HUDEP-2 (cell line): ENCODE data around the gene CAPN5.

Experiments
- DNase-seq, 76 experiments: peaks; one replicate each; lab custom pipeline; 2025; ENCODE audit not compliant: unreplicated experiment in 76 of 76; lab: John Stamatoyannopoulos, UW

Gene CAPN5

GRCh38 chr11:77062924-77063323, 3.8 kb upstream of the CAPN5 start:
- DNase-seq: peak in 2 of 76 experiments; percentile 9 to 16

- no peak for DNase-seq
Measured at GRCh38 chr11:77063407-77063806, 3.4 kb upstream of the CAPN5 start.

DNA sequence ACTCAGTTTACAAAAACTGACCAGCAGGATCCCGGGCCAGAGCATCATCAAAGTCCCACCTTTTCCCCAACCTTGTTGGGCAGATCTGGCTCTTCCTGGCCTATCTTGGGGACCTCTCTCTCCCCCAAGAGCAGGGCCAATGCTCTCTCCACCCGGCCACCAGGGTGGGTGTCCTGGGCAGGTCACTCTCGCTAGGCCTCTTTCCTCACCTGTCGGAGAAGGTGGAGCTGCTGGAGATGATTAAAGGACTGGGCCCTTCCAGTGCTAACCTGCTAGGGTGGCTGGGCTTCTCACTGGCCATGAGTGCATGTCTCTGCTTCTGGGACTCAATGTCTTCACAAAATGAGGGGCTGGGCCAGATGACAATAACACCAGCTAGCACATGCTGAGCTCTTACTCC, 2.9 kb upstream of the CAPN5 start:
- no peak for DNase-seq

- no peak for DNase-seq
Measured at GRCh38 chr11:77064648-77065217, 2.0 kb upstream of the CAPN5 start.

- DNase-seq: peak in 44 of 76 experiments; percentile 11 to 81 (median 52)
Measured at GRCh38 chr11:77065878-77066228, 918 bp upstream of the CAPN5 start.

DNA sequence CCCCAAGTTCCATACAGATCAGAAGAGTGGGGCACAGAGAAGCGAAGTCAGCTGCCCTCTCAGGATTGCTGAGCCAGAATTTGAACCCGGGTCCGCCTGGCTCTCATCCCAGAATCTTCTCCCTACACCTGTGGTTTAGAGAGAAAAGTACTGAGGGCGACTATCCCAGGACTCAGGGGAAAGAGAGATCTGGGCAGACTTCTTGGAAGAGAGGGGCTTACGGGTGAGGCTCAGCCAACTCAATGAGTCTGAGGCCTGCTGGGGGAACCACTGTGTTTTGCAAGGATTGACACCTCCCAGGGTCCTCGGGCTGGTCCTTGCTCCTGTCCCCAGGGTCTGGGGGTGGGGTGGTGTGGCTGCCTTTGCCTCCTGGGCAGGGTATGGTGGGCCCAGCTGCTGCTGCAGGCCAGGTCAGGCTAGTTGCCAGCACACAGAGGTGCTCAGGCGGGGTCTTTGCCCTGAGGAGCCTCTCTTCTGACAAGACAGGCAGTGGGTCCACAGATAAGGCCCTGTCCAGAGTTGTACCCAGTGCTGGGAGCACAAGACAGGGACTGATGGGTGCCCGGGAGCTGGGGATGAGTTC, 1.2 kb downstream of the CAPN5 start:
- DNase-seq: no peak

DNA sequence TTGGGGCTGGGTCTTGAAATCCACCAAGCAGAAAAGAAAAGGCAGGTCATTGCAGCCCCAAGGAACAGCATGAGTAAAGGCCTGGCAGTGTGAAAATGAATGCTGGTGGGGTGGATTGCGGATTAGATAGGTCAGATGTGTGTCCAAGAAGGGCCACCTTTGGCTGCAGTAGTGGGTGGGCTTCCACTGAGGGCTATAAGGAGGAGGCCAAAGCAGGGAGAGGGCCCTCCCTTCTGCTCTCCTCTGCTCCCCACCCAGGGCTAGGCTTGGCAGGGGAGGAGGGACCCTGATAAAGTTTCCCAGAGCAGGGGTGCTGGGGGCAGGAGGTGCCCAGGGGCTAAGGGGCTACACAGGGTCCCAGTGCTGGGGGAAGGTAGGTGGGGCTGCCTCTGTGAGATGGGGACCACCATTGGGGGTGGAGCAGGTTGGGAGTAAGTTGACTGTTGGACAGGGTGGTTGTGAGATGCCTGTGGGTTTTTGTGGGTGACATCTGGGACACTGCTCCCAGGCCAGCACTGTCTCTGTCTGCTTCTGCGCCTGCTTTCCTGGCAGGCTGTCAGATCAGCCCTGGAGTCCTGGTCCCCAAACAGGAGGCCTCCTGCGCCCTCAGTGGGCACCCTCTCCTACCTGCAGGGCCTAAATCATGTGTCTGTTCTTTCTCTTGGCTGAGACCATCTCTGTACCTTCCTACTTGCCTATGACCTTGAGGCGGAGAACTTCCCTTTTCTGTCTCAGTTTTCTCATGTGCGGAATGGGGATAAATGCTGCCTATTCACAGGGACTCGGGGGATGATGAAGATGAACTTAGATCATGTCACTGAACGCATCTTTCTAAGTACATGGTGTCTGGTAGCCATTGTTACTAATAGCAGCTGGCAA, 1.9 kb downstream of the CAPN5 start:
- no peak for DNase-seq

DNA sequence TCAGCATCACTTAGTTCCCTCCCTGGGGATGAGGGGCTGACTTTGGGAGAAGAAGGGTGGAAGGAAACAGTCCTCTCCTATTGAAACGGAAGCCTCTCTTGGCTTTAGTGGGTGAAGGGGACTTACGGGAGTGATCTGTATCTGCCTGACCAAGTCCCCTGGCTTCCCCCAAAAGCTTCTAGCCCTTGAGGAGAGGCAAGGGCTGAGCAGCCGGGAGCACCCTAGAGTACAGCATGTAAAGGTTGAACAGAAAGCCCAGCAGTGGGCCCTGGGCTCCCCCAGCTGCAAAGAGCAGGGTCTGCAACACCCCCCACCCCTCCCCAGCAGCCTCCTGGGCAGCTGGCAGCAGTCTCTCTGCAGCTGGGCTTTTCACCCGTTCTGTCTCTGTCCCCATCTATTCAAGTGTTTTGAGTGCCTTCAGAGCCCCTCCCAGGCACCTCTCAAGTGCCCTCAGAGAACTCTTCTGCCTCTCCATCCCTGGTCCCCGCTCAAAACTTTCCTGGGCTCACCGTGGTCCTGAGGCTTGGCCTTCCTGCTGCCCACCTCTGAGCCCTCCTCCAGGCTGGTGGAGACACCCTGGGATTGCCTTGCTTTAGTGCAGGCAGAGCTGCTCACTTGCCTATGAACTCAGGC, 2.7 kb downstream of the CAPN5 start:
- no peak for DNase-seq

- no peak for DNase-seq
Measured at GRCh38 chr11:77069969-77070582, 3.3 kb downstream of the CAPN5 start.

DNA sequence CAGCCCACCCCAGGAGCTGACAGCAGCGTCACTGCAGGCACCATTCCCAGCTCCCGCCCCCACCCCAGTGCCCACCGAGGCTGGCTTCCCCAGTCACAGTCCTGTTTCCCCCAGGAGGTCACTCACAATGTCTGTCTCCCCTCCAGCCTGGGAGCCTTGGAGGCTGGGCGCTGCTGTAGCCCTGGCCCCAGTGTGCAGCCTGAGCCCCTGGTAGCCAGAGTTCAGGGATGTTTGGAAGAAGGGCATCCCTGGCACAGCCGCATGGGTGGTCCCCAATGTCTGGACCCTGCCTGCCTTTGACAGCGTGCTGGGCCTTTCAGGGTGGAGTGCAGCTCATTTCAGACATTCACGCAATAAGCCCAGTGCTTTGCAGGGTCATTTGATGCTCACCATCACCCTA, 4.3 kb downstream of the CAPN5 start:
- DNase-seq: no peak

DNA sequence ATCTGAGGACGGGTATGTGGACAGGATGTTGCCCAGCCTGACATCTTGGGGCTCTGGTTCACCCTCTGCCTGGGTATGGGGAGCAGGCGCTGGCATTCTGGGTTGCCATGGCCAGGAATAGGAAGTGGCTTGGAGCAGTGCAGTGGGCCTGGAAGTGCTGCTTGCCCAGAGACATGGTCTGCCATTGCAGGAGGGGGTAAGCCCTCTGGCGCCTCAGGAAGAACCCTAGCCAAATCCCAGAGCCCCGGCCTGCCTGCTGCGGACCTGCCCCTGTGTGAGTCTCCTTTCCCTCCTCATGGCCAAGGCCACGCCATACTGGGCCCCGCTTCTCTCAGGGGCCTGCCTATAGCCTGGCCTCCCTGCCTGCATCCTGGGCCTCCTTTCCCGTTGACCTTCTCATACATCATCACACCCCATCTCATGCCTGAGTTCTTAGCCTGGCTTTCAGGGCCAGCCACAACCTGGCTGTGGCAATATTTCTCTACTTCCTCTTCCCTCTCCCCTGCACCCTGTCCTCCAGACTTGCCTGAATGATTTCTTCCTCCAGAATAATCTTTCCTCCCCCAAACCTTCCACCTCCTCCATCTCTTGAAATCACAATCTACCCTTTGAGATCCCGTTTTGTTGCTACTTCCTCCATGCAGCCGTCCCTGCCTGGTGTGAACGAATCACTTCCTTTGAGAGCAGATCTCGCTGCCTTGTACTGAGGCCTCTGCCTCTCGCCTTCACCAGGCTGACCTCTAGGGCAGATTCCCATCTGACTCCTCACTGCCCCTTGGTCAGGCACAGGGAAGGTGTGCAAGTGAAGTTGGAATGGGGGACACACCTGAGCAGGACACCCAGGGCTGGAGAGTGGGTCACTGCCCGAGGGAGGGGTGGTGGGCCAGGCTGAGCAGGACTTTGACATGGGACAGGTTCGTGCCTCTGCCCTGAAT, 5.2 kb downstream of the CAPN5 start:
- no peak for DNase-seq

GRCh38 chr11:77072851-77073327, 6.1 kb downstream of the CAPN5 start:
- DNase-seq: no peak

- DNase-seq: peak in 64 of 76 experiments; percentile 8 to 81 (median 56)
Measured at GRCh38 chr11:77073328-77074001, 6.7 kb downstream of the CAPN5 start.

DNA sequence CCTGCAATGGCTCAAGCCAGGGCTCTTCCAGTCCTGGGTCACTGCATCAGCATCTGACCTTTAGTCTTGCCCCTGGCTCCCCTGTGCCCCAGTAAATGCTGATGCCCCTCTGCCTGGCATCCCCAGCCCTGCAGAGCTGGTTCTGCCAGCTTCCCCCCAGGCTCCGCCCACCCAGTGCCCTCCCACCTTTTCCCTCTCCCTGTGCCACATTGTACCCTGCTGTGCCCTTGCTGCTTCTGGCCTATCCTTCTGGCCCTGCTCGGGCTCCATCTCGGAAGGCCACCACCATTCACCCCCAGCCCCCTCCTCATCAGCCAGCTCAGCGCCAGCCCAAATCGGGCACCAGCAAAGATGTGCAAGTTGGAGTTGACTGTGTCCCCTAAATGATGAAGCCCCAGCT, 7.4 kb downstream of the CAPN5 start:
- no peak for DNase-seq

- DNase-seq: no peak
Measured at GRCh38 chr11:77074626-77075221, 8.0 kb downstream of the CAPN5 start.

GRCh38 chr11:77075425-77075905, 8.7 kb downstream of the CAPN5 start:
- DNase-seq: no peak

DNA sequence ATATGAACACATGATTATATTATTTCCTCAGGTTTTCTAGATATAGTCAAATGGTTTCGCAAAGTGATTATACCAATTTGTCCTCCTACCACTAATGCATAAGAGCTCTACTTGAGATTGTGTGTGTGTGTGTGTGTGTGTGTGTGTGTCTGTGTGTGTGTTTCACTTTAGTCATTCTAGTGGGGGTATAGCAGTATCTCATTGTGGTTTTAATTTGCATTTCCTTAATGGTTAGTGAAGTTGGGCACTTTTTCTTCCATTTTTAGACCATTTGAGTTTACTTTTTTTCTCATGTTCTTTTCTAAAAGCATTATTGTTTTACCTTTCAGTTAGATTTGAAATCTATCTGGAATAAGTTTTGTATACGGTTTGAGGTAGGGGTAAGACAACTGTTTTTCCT, 12.9 kb downstream of the CAPN5 start:
- DNase-seq: no peak

DNA sequence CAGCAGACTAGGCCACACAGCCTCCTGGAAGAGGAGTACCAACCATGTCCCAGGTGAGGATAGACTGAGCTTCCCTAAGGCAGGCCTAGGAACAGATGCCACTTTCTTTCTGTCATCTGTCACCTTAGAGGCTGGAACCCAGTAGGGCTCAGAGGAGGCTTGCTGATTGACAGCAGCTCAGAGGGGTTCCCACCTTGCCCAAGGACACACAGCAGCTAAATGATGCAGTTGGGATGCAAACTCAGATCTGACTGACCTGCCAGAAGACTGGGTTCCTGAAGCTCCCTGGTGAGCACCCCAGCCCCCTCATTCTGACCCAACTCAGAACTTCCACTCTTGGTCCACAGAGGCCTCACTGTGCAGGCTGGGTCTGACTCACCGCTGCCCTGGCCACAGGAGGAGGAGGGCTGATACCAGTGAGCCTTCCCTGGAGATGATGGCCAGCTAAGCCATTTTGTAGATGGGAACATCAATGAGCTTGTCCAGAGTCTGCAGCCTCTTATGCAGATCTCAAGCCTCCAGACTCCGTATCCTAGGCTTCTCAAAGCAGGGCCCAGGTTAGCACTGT, 14.0 kb downstream of the CAPN5 start:
- no peak for DNase-seq
